ENCODE data around the gene CTNNAL1. TPM values are rescaled to one million over a fixed set of nuclear protein-coding genes. Genes with fewer than 3 reads are reported as not detected.

The CTNNAL1 gene
- polyA plus RNA-seq (30.9 to 112 TPM (median 89.7 TPM) in 3 replicates), polyA minus RNA-seq (5.0 to 54.5 TPM (median 13.6 TPM) in 3 replicates)
- polyA plus RNA-seq (2011; ENCODE audit: low read depth): 28.2 TPM
- 49.6 and 89.7 TPM in 2 replicates for polyA plus RNA-seq (2011; cell fraction: cytosol; rRNA removed)
- polyA plus RNA-seq (2011; cell fraction: nucleus; rRNA removed): 22.9 and 28.1 TPM in 2 replicates
- polyA plus RNA-seq (2012; ENCODE audit: low replicate concordance): 13.2 and 88.8 TPM in 2 replicates
- 39.3 TPM for polyA minus RNA-seq (2011; cell fraction: cytosol; rRNA and poly(A)+ RNA removed)
- polyA minus RNA-seq (2011; cell fraction: nucleus; rRNA and poly(A)+ RNA removed): 5.5 and 11.1 TPM in 2 replicates

GRCh38 chr9:109012876-109013678, at the start of gene CTNNAL1:
Gene CTNNAL1, minus strand, starts transcription at chr9:109013499. Its CDS starts 57 bp downstream, at chr9:109013442.
- Histone ChIP-seq H3K4me1 (ENCODE audit: control insufficient read depth, extremely low read depth, insufficient read depth, low read length) (peaks cover 35% of the 10 kb centered on the region), H3K27me3 (ENCODE audit: control insufficient read depth, extremely low read depth, insufficient read depth, low read length) (no peaks in the 10 kb centered on the region), H3K9ac (ENCODE audit: control insufficient read depth, extremely low read depth, insufficient read depth, low read length) (peak within 1 kb of the TSS; percentile 93)

GRCh38 chr9:109062543-109062942, 49.2 kb upstream of the CTNNAL1 start:
- dilution Hi-C loops (cut with MboI; ENCODE audit: extremely low pct_ligation_motif_present, low sequenced_read_pairs): no loop called here
- H4K20me1 ChIP-seq (ENCODE audit: control insufficient read depth, extremely low read depth, insufficient read depth, low read length): no peaks in the 10 kb centered on the region
- DNase-seq (ENCODE audit: low read depth, low spot score): no peak
- no peak for TF ChIP-seq CTCF (optimal IDR thresholded peaks at IDR 0.05 in 1 of 3, IDR thresholded peaks at IDR 0.05 in 1 of 3, conservative IDR thresholded peaks at IDR 0.05 in 1 of 3; ENCODE audit: extremely low read depth in 1 of 3, insufficient read depth in 2 of 3, low read length in 3 of 3)
- TF ChIP-seq EZH2 (IDR thresholded peaks at IDR 0.05; ENCODE audit: low read length): no peak
- no peaks in the 10 kb centered on the region for H3K9me3 ChIP-seq (ENCODE audit: control insufficient read depth, low read depth, low read length)
- H3K36me3 ChIP-seq (ENCODE audit: control insufficient read depth in 2 of 2, extremely low read depth in 1 of 2, insufficient read depth in 2 of 2, low read length in 2 of 2): peaks cover 7 to 36% of the 10 kb centered on the region in 2 experiments
- peaks cover 41% of the 10 kb centered on the region for H3K4me1 ChIP-seq (ENCODE audit: control insufficient read depth, extremely low read depth, insufficient read depth, low read length)
- no peak overlapping the region for H3K4me2 ChIP-seq (ENCODE audit: control insufficient read depth, extremely low read depth, insufficient read depth, low read depth, low read length)
- no peaks in the 10 kb centered on the region for H3K27me3 ChIP-seq (ENCODE audit: control insufficient read depth, extremely low read depth, insufficient read depth, low read length)
- no peak for FAIRE-seq
- no peak overlapping the region for H3K4me3 ChIP-seq (ENCODE audit: control insufficient read depth in 2 of 3, extremely low read depth in 1 of 3, insufficient read depth in 2 of 3, low read depth in 1 of 3, low read length in 3 of 3)
- no peaks in the 10 kb centered on the region for H3K79me2 ChIP-seq (ENCODE audit: control insufficient read depth, insufficient read depth, low read length)
- no peak overlapping the region for H2AFZ ChIP-seq (ENCODE audit: control insufficient read depth, low read length)
- H3K9me1 ChIP-seq (ENCODE audit: control insufficient read depth, extremely low read depth, insufficient read depth, low read length): no peaks in the 10 kb centered on the region
- H3K27ac ChIP-seq (ENCODE audit: control insufficient read depth, insufficient read depth, low read length): no peak overlapping the region
- no peak overlapping the region for H3K9ac ChIP-seq (ENCODE audit: control insufficient read depth, extremely low read depth, insufficient read depth, low read length)

More at GRCh38 chr9:109012876-109013678, at the start of gene CTNNAL1:
- DNase-seq (ENCODE audit: low read depth, low spot score) (no peak), FAIRE-seq (no peak)
- Histone ChIP-seq H3K9me3 (ENCODE audit: control insufficient read depth, low read depth, low read length) (no peaks in the 10 kb centered on the region), H3K9me1 (ENCODE audit: control insufficient read depth, extremely low read depth, insufficient read depth, low read length) (no peaks in the 10 kb centered on the region), H2AFZ (ENCODE audit: control insufficient read depth, low read length) (peak within 1 kb of the TSS; percentile 66), H3K79me2 (ENCODE audit: control insufficient read depth, insufficient read depth, low read length) (peaks cover 38% of the 10 kb centered on the region), H3K4me3 (ENCODE audit: control insufficient read depth in 2 of 3, extremely low read depth in 1 of 3, insufficient read depth in 2 of 3, low read depth in 1 of 3, low read length in 3 of 3) (peak within 1 kb of the TSS; percentile 50 to 77 (median 75)), H3K36me3 (ENCODE audit: control insufficient read depth in 2 of 2, extremely low read depth in 1 of 2, insufficient read depth in 2 of 2, low read length in 2 of 2) (peaks cover 0 to 8% of the 10 kb centered on the region in 2 experiments), H4K20me1 (ENCODE audit: control insufficient read depth, extremely low read depth, insufficient read depth, low read length) (peaks cover 4% of the 10 kb centered on the region), H3K4me2 (ENCODE audit: control insufficient read depth, extremely low read depth, insufficient read depth, low read depth, low read length) (peak within 1 kb of the TSS; percentile 93), H3K27ac (ENCODE audit: control insufficient read depth, insufficient read depth, low read length) (peak within 1 kb of the TSS; percentile 85)
- dilution Hi-C loops (cut with MboI; ENCODE audit: extremely low pct_ligation_motif_present, low sequenced_read_pairs): no loop called here
- TF ChIP-seq EZH2 (IDR thresholded peaks at IDR 0.05; ENCODE audit: low read length): no peak
- TF ChIP-seq CTCF (optimal IDR thresholded peaks at IDR 0.05 in 1 of 3, IDR thresholded peaks at IDR 0.05 in 1 of 3, conservative IDR thresholded peaks at IDR 0.05 in 1 of 3; ENCODE audit: extremely low read depth in 1 of 3, insufficient read depth in 2 of 3, low read length in 3 of 3): no peak
